T-cell (primary cell): Measurements from ENCODE around the gene USF2. TPM values are rescaled to one million over a fixed set of nuclear protein-coding genes. Genes with fewer than 3 reads are reported as not detected.

Experiments
- ATAC-seq, 4 experiments: fragments of 200-7000 bp in 3 of 4; fragments of 150-1000 bp in 1 of 4; cut with Tn5 transposase; replicated peaks in 1 of 4; 1 replicate in 3 of 4; 2 replicates in 1 of 4; pipeline ENCODE4 v1.10.0; 2021; ENCODE audit warnings: moderate library complexity in 3 of 4, mild to moderate bottlenecking in 2 of 4, moderate number of reproducible peaks in 1 of 4
- CTCF ChIA-PET, 2 donors: fragments of 300-600 bp; sonication (Branson Sonifier 250); formaldehyde crosslinking; loops; one replicate each; lab custom pipeline; 2022; ENCODE audit warnings: antibody characterized with exemption in 2 of 2; lab: Charles Lee
- POLR2A ChIA-PET, 2 donors: fragments of 300-600 bp; sonication (Branson Sonifier 250); formaldehyde crosslinking; loops; one replicate each; lab custom pipeline; 2022; ENCODE audit warnings: antibody characterized with exemption in 2 of 2; lab: Charles Lee
- DNase-seq, 35 experiments: peaks; one replicate each; pipeline versions ENCODE4 v3.0.0 to v3.0.0-alpha.2; 2013 to 2023
- H3K27ac ChIP-seq: one replicate; pipeline ENCODE4 v1.5.1; 2013; ENCODE audit warnings: low read length
- H3K27me3 ChIP-seq, 2 experiments: replicated peaks in 1 of 2; 1 replicate in 1 of 2; 2 replicates in 1 of 2; pipeline versions ENCODE4 v1.6.1 to v1.7.0; 2013; ENCODE audit warnings: low read length in 1 of 2, mixed read lengths in 1 of 2; ENCODE audit not compliant: control insufficient read depth in 2 of 2, insufficient read depth in 2 of 2; ENCODE audit errors: extremely low read depth in 1 of 2
- H3K36me3 ChIP-seq, 2 donors: 1 replicate in 1 of 2; 2 replicates in 1 of 2; pipeline versions ENCODE4 v1.6.1 to v1.7.0; 2013; ENCODE audit warnings: low read length in 1 of 2; ENCODE audit not compliant: control insufficient read depth in 2 of 2, insufficient read depth in 1 of 2; ENCODE audit errors: extremely low read depth in 1 of 2
- H3K4me1 ChIP-seq, 2 experiments: 1 replicate in 1 of 2; 2 replicates in 1 of 2; pipeline versions ENCODE4 v1.6.1 to v1.7.0; 2013; ENCODE audit warnings: low read length in 2 of 2, mixed read lengths in 1 of 2; ENCODE audit not compliant: insufficient read depth in 2 of 2, control insufficient read depth in 1 of 2; ENCODE audit errors: extremely low read depth in 1 of 2
- H3K4me3 ChIP-seq, 2 donors: 1 replicate in 1 of 2; 2 replicates in 1 of 2; pipeline versions ENCODE4 v1.5.1 to v1.7.0; 2013; ENCODE audit warnings: mild to moderate bottlenecking in 2 of 2, low read length in 1 of 2, moderate library complexity in 1 of 2; ENCODE audit not compliant: control insufficient read depth in 1 of 2; ENCODE audit errors: extremely low read depth in 1 of 2
- H3K9me3 ChIP-seq: 2 replicates; pipeline ENCODE4 v1.7.0; 2013
- H3K27ac Mint-ChIP-seq, 2 donors: one replicate each; pipeline ENCODE4 v1.8.0; 2020 to 2021; ENCODE audit warnings: mild to moderate bottlenecking in 2 of 2, mixed read lengths in 2 of 2
- H3K27me3 Mint-ChIP-seq, 2 donors: one replicate each; pipeline ENCODE4 v1.8.0; 2021 to 2022; ENCODE audit warnings: mixed read lengths in 2 of 2
- H3K36me3 Mint-ChIP-seq: one replicate; pipeline ENCODE4 v1.8.0; 2021; ENCODE audit warnings: mixed read lengths
- H3K4me1 Mint-ChIP-seq, 3 donors: one replicate each; pipeline ENCODE4 v1.8.0; 2020 to 2022; ENCODE audit warnings: mixed read lengths in 3 of 3, mild to moderate bottlenecking in 1 of 3
- H3K4me3 Mint-ChIP-seq, 3 donors: one replicate each; pipeline ENCODE4 v1.8.0; 2020 to 2022; ENCODE audit warnings: mild to moderate bottlenecking in 3 of 3, mixed read lengths in 3 of 3, moderate library complexity in 3 of 3
- H3K9me3 Mint-ChIP-seq, 3 donors: one replicate each; pipeline ENCODE4 v1.8.0; 2020 to 2022; ENCODE audit warnings: mixed read lengths in 3 of 3
- WGBS: methylation state at CpG from one replicate; pipeline ENCODE4 v1.1.5; 2013; ENCODE audit warnings: missing lambda C conversion rate; ENCODE audit not compliant: insufficient coverage; 5-methylcytosine and 5-hydroxymethylcytosine counted together
- total RNA-seq, 35 experiments: library from RNA in 6 of 35; stranded (reverse) in 6 of 35; fragments of 120-200 nt in 1 of 35; gene quantifications; one replicate each; pipeline versions ENCODE4 v1.2.1 to v1.2.4 and lab custom pipeline; 2013 to 2026

USF2 gene
- total RNA-seq, 5 donors from 2014 or later (not counting 1 experiment from before 2014, with no cell fraction given): 207 to 255 (median 249) TPM

- no peak overlapping the region for H3K27ac ChIP-seq
- 93% methylated on average over 42 of the region's 47 CpGs for WGBS
- H3K4me3 Mint-ChIP-seq: no peak overlapping the region
- ChIA-PET CTCF (no interaction called here), POLR2A (no interaction called here)
- H3K9me3 Mint-ChIP-seq: no peaks in the 10 kb centered on the region
- no peaks in the 10 kb centered on the region for H3K9me3 ChIP-seq
- H3K4me1 ChIP-seq: no peaks in the 10 kb centered on the region
- peaks cover 0 to 18% of the 10 kb centered on the region in 2 experiments for H3K27me3 ChIP-seq
- H3K4me3 ChIP-seq: no peak overlapping the region
- DNase-seq (no peak), ATAC-seq (no peak)
- H3K36me3 ChIP-seq: no peaks in the 10 kb centered on the region
- no peaks in the 10 kb centered on the region for H3K36me3 Mint-ChIP-seq
- no peak overlapping the region for H3K27ac Mint-ChIP-seq
- peaks cover 0 to 2% (median 0%) of the 10 kb centered on the region in 3 donors for H3K4me1 Mint-ChIP-seq
- no peaks in the 10 kb centered on the region for H3K27me3 Mint-ChIP-seq
Measured at GRCh38 chr19:35309481-35310279, 40.9 kb downstream of the USF2 start.

DNA sequence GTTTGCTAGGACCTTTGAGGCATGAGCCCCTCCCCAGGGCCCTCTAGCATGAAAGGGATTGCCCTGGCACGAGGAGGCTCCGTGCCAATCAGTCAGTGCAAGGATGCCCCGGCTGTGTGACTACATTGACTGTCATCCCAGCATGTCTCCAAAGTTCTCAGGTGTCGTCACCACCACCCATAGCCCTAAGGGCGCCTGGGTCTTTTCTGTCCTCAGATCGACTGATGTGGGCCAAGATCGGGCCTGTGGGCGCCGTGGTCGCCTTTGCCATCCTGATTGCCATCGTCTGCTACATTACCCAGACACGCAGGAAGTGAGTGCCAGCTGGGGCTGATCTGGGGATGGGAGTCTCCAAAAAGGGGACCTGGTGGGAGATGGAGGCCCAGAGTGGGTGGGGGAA lies 41.6 kb downstream of the USF2 start:
- Mint-ChIP-seq H3K27me3 (no peaks in the 10 kb centered on the region), H3K4me3 (no peak overlapping the region), H3K4me1 (peaks cover 0 to 2% (median 0%) of the 10 kb centered on the region in 3 donors), H3K9me3 (no peaks in the 10 kb centered on the region), H3K27ac (peak overlapping the region in 1 of 2 donors; percentile 55), H3K36me3 (no peaks in the 10 kb centered on the region)
- ChIA-PET POLR2A (no interaction called here), CTCF (no interaction called here)
- H3K4me3 ChIP-seq: no peak overlapping the region
- H3K4me1 ChIP-seq: no peaks in the 10 kb centered on the region
- no peak overlapping the region for H3K27ac ChIP-seq
- 39% methylated on average over 11 of the region's 12 CpGs for WGBS
- ATAC-seq: peak in 2 of 4 experiments; percentile 23 to 42
- no peaks in the 10 kb centered on the region for H3K36me3 ChIP-seq
- H3K27me3 ChIP-seq: peaks cover 0 to 18% of the 10 kb centered on the region in 2 experiments
- no peak for DNase-seq
- H3K9me3 ChIP-seq: no peaks in the 10 kb centered on the region

DNA sequence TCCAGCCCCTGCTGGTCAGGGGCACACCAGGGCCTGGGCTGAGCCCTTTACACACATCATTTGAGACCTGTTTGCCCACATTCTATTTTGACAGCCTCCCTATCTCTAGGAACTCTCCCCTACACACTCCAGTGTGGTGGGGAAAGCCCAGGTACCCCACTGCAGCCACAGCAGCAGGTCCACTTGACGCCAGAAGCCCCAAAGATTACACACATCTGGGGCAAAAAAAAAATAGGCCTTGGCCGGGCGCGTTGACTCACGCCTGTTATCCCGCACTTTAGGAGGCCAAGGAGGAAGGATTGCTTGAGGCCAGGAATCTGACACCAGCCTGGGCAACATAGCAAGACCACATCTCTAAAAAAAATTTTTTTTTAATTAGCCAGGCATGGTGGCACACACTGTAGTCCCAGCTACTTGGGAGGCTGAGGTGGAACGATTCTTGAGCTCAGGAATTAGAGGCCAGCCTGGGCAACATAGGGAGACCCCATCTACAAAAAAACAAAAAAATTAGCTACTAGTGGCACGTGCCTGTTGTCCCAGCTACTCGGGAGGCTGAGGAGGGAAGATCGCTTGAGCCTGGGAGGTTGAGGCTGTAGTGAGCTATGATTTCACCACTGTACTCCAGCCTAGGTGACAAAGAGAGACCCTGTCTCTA lies 42.2 kb downstream of the USF2 start:
- no peak for ATAC-seq
- Histone ChIP-seq H3K27me3 (peaks cover 0 to 15% of the 10 kb centered on the region in 2 experiments), H3K4me1 (no peaks in the 10 kb centered on the region), H3K27ac (no peak overlapping the region), H3K9me3 (no peaks in the 10 kb centered on the region), H3K4me3 (no peak overlapping the region), H3K36me3 (no peaks in the 10 kb centered on the region)
- Mint-ChIP-seq H3K27me3 (no peaks in the 10 kb centered on the region), H3K9me3 (no peaks in the 10 kb centered on the region), H3K36me3 (no peaks in the 10 kb centered on the region), H3K4me1 (peaks cover 0 to 2% (median 0%) of the 10 kb centered on the region in 3 donors), H3K4me3 (no peak overlapping the region), H3K27ac (no peak overlapping the region)
- WGBS: 87% methylated on average over 5 of the region's 10 CpGs
- DNase-seq: no peak
- ChIA-PET CTCF (no interaction called here), POLR2A (no interaction called here)

GRCh38 chr19:35311901-35312665 lies 43.3 kb downstream of the USF2 start:
- peaks cover 0 to 15% of the 10 kb centered on the region in 2 experiments for H3K27me3 ChIP-seq
- no peaks in the 10 kb centered on the region for H3K36me3 ChIP-seq
- H3K27ac ChIP-seq: no peak overlapping the region
- ChIA-PET CTCF (no interaction called here), POLR2A (no interaction called here)
- Mint-ChIP-seq H3K27ac (no peak overlapping the region), H3K9me3 (no peaks in the 10 kb centered on the region), H3K36me3 (no peaks in the 10 kb centered on the region), H3K4me1 (peaks cover 0 to 2% (median 0%) of the 10 kb centered on the region in 3 donors), H3K27me3 (no peaks in the 10 kb centered on the region), H3K4me3 (no peak overlapping the region)
- no peaks in the 10 kb centered on the region for H3K9me3 ChIP-seq
- 90% methylated on average over 12 of the region's 21 CpGs for WGBS
- no peak for DNase-seq
- H3K4me1 ChIP-seq: no peaks in the 10 kb centered on the region
- no peak for ATAC-seq
- H3K4me3 ChIP-seq: no peak overlapping the region

DNA sequence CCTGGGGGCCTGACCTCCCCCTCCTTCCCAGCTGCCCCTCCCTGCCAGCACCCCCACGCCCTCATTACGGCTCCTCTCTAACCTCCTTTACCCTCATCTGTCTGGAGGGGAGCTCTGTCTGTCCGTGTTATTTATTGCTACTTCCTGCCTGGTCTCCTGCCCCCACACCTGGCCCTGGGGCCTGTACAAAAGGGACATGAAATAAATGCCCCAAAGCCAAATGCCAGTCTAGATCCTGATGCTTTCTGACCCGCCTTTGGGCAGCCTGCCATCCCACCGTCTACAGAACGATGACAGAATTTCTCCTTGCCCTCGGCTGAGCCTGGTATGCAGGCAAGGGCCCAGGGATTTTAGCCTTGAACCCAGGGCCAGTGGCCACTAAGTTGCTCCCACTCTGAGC lies 44.8 kb downstream of the USF2 start:
- Histone ChIP-seq H3K4me3 (no peak overlapping the region), H3K27ac (no peak overlapping the region), H3K4me1 (no peaks in the 10 kb centered on the region), H3K36me3 (no peaks in the 10 kb centered on the region), H3K27me3 (peaks cover 0 to 16% of the 10 kb centered on the region in 2 experiments), H3K9me3 (no peaks in the 10 kb centered on the region)
- CTCF ChIA-PET: no interaction called here
- no peak for ATAC-seq
- Mint-ChIP-seq H3K27ac (no peak overlapping the region), H3K36me3 (no peaks in the 10 kb centered on the region), H3K4me3 (no peak overlapping the region), H3K27me3 (peaks cover 0 to 2% of the 10 kb centered on the region in 2 donors), H3K4me1 (peaks cover 0 to 5% (median 2%) of the 10 kb centered on the region in 3 donors), H3K9me3 (no peaks in the 10 kb centered on the region)
- DNase-seq: no peak
- POLR2A ChIA-PET: no interaction called here
- WGBS: 47% methylated on average over 5 of the region's 7 CpGs

DNA sequence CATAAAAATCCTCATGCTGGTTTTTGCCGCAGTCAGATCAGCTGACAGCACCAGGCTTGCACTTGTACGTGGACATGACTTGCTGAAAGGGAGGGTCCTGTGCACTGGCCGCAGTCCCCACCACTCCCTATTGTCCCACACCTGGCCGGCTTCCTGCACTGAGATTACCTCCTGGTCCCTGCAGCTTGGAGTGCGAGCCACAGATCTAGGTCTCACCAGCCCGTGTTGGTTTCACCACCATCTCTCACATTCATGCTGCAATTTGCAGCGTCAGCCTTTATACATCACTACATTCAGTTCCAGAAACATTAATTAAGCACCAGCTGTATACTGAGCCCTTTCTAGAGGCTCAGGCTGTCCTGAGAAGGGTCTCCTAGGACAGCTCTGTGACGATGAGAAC lies 45.3 kb downstream of the USF2 start:
- H3K27me3 Mint-ChIP-seq: peaks cover 0 to 5% of the 10 kb centered on the region in 2 donors
- WGBS: 89% methylated on average over 5 of the region's 8 CpGs
- H3K27ac Mint-ChIP-seq: no peak overlapping the region
- Histone ChIP-seq H3K4me3 (no peak overlapping the region), H3K9me3 (no peaks in the 10 kb centered on the region), H3K27ac (no peak overlapping the region), H3K36me3 (no peaks in the 10 kb centered on the region), H3K27me3 (peaks cover 0 to 20% of the 10 kb centered on the region in 2 experiments), H3K4me1 (no peaks in the 10 kb centered on the region)
- DNase-seq (no peak), ATAC-seq (no peak)
- H3K4me1 Mint-ChIP-seq: peaks cover 0 to 9% (median 5%) of the 10 kb centered on the region in 3 donors
- ChIA-PET CTCF (interaction anchor here in 1 of 2 donors (0.6 kb wide), 1 partner anchor 130 kb away, joined by 3 read pairs; no protein-coding TSS in a partner anchor), POLR2A (no interaction called here)
- no peaks in the 10 kb centered on the region for H3K9me3 Mint-ChIP-seq
- no peaks in the 10 kb centered on the region for H3K36me3 Mint-ChIP-seq
- H3K4me3 Mint-ChIP-seq: no peak overlapping the region
